Measurements from ENCODE around the gene TECR. TPM values are rescaled to one million over a fixed set of nuclear protein-coding genes. Genes with fewer than 3 reads are reported as not detected.

Gene TECR, protein sequence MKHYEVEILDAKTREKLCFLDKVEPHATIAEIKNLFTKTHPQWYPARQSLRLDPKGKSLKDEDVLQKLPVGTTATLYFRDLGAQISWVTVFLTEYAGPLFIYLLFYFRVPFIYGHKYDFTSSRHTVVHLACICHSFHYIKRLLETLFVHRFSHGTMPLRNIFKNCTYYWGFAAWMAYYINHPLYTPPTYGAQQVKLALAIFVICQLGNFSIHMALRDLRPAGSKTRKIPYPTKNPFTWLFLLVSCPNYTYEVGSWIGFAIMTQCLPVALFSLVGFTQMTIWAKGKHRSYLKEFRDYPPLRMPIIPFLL
- total RNA-seq (10 to 100 TPM; 51.6 to 92.2 (median 60.9) TPM), polyA plus RNA-seq (10 to 100 TPM; 75.8 to 89.0 (median 76.6) TPM)
- long read RNA-seq, donor 1, transcript TECR-201 (13 exons, 1,171 nt): major isoform, 38 of 367 reads
- long read RNA-seq, donor 1, transcript TECR-226 (13 exons, 1,170 nt): minor isoform, 6 of 367 reads
- long read RNA-seq, donor 1, partial matches to known transcripts: 267 of 367 reads
- long read RNA-seq, donor 1, other reads (novel, unspliced or antisense): 56 of 367 reads
- long read RNA-seq, donor 2, transcript TECR-201 (13 exons, 1,171 nt): major isoform, 31 of 38 reads
- long read RNA-seq, donor 2, partial matches to known transcripts: 0 of 38 reads
- long read RNA-seq, donor 2, other reads (novel, unspliced or antisense): 0 of 38 reads

DNA sequence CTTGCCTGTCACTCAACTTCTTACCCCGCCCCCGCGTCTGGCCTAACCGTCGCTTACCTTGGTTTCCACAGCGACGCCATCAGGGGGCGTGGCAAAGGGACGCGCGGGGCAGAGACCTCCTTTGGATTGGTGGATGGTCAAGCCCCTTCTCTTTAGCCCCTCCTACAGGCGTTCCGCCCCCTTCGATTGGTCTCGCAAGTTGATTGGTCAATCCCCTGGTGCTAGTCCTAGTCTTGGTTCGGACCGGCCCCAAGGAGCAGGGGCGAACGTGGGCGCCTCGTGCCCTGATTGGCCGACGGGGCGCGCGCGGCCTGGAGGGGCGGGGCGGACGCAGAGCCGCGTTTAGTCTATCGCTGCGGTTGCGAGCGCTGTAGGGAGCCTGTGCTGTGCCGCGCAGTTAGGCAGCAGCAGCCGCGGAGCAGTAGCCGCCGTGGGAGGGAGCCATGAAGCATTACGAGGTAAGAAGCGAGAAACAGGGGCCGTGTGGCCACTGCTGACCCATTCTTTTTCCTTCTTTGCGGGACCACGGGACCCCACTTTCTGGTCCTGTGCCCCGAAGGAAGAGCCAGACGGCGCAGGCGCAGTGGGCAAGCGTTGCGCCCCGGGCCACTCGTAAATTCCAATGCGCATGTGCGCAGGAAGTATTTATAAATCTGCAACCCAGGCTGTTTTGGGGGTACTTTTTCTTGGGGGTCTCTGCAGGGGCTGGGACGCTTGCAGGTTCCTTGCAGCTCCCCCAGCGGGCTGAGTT, at the start of gene TECR:
TECR (plus strand) TSS at position 341 of the 751 bp plus-strand sequence; CDS start at position 444, 103 bp downstream.
- no peaks in the 10 kb centered on the region for H3K9me3 ChIP-seq
- peaks cover 0 to 6% (median 0%) of the 10 kb centered on the region in 6 donors for H3K36me3 ChIP-seq
- 0 to 1% (median 0%) methylated on average over 28 to 59 of the region's 59 CpGs for WGBS, 5 donors
- TF ChIP-seq POLR2A (IDR thresholded peaks at IDR 0.05) (peak; percentile 37 to 96 (median 80)), POLR2AphosphoS5 (IDR thresholded peaks at IDR 0.05) (peak; percentile 99 to 100 (median 100))
- TF ChIP-seq, protein P1, sequence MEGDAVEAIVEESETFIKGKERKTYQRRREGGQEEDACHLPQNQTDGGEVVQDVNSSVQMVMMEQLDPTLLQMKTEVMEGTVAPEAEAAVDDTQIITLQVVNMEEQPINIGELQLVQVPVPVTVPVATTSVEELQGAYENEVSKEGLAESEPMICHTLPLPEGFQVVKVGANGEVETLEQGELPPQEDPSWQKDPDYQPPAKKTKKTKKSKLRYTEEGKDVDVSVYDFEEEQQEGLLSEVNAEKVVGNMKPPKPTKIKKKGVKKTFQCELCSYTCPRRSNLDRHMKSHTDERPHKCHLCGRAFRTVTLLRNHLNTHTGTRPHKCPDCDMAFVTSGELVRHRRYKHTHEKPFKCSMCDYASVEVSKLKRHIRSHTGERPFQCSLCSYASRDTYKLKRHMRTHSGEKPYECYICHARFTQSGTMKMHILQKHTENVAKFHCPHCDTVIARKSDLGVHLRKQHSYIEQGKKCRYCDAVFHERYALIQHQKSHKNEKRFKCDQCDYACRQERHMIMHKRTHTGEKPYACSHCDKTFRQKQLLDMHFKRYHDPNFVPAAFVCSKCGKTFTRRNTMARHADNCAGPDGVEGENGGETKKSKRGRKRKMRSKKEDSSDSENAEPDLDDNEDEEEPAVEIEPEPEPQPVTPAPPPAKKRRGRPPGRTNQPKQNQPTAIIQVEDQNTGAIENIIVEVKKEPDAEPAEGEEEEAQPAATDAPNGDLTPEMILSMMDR (IDR thresholded peaks at IDR 0.05 in 8 of 11, conservative IDR thresholded peaks at IDR 0.05 in 3 of 11): peak in 3 of 11 experiments; percentile 7 to 53 (median 24)
- H3K4me1 ChIP-seq: peaks cover 11 to 58% (median 33%) of the 10 kb centered on the region in 6 donors
- DNase-seq: peak; percentile 100
- H3K4me3 ChIP-seq: peak within 1 kb of the TSS; percentile 80 to 97 (median 87)
- no peaks in the 10 kb centered on the region for H3K27me3 ChIP-seq (replicated peaks in 1 of 7)
- peak within 1 kb of the TSS; percentile 90 to 97 (median 96) for H3K27ac ChIP-seq
- intact Hi-C loops (cut with DNase I; ENCODE audit: low total_unique reads): no loop called here

DNA sequence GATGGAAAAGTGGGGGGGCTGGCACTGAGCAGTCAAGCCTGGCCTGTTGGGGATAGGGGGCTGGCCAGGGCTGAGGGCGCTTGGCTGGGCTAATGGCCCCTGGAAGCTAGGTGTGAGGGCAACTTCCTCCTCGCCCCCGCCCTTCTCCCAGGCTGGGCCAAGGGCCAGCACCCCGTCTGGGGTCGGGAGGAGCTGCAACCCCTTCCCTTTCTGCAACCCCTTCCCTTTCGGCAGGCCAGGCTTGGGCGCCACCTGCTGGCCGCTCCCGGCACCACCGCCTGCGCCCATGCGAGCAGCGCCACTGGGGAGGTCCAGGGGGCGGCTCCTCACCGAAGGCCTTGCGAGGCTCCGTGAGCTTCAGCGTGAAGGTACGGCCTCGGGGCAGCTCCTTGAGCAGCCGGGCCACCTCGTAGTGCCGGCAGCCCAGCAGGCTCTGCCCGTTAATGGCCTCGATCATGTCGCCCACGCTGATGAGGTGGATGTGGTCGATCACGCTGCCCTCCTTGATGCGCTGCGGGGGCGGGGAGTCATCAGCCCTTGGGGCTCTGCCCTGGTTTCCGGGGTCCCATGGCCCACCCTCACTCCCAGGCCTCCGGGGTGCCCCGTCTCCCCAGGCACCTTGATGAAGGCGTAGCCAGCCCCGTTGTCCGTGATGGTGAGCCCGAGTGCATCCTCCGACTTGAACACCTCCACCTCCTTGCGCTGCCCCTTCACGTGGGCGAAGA, 49.3 kb upstream of the TECR start:
- 40 to 71% (median 46%) methylated on average over 12 to 43 of the region's 43 CpGs for WGBS, 5 donors
- intact Hi-C loops (cut with DNase I; ENCODE audit: low total_unique reads): no loop called here
- DNase-seq: peak; percentile 92

DNA sequence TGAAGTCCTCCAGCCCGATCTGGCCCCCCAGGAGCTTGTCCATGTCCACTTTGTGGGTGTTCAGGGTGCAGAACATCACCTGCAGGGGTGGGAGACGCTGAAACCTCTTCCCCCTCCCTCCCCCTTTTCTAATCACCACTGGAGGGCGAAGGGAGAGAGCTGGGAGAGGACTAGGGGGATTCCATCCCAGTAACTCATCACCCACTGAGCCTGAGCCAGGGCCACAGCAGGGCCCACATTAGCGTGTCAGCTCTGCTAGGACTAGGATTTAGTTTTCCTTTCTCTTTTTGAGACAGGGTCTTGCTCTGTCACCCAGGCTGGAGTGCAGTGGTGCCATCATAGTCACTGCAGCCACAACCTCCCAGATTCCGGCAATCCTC, 48.7 kb upstream of the TECR start:
- peaks cover 0 to 65% (median 25%) of the 10 kb centered on the region in 6 donors for H3K36me3 ChIP-seq
- 68 to 81% (median 75%) methylated on average over 5 of the region's 5 CpGs for whole genome bisulfite sequencing, 5 donors
- DNase-seq: no peak
- H3K4me1 ChIP-seq: peaks cover 0 to 53% (median 24%) of the 10 kb centered on the region in 6 donors
- H3K4me3 ChIP-seq: no peak overlapping the region
- no peaks in the 10 kb centered on the region for H3K9me3 ChIP-seq
- peaks cover 0 to 12% (median under 1%) of the 10 kb centered on the region in 7 donors for H3K27me3 ChIP-seq (replicated peaks in 1 of 7)
- no peak for TF ChIP-seq POLR2AphosphoS5 (IDR thresholded peaks at IDR 0.05)
- TF ChIP-seq, protein P1 (IDR thresholded peaks at IDR 0.05 in 8 of 11, conservative IDR thresholded peaks at IDR 0.05 in 3 of 11): no peak
- no peak for TF ChIP-seq POLR2A (IDR thresholded peaks at IDR 0.05)
- intact Hi-C loops (cut with DNase I; ENCODE audit: low total_unique reads): no loop called here
- peak overlapping the region in 3 of 8 donors; percentile 48 to 75 (median 72) for H3K27ac ChIP-seq

More for the DNA sequence above, 49.3 kb upstream of the TECR start:
- TF ChIP-seq, protein P1 (IDR thresholded peaks at IDR 0.05 in 8 of 11, conservative IDR thresholded peaks at IDR 0.05 in 3 of 11): peak; percentile 83 to 98 (median 93)
- no peak for TF ChIP-seq POLR2A (IDR thresholded peaks at IDR 0.05)
- TF ChIP-seq POLR2AphosphoS5 (IDR thresholded peaks at IDR 0.05): peak; percentile 43 to 83 (median 67)
- Histone ChIP-seq H3K27ac (peak overlapping the region in 6 of 8 donors; percentile 13 to 75 (median 44)), H3K27me3 (replicated peaks in 1 of 7) (peaks cover 0 to 18% (median 6%) of the 10 kb centered on the region in 7 donors), H3K9me3 (no peaks in the 10 kb centered on the region), H3K4me1 (peaks cover 5 to 58% (median 29%) of the 10 kb centered on the region in 6 donors), H3K4me3 (peak overlapping the region in 2 of 8 donors; percentile 0 to 32), H3K36me3 (peaks cover 0 to 64% (median 25%) of the 10 kb centered on the region in 6 donors)
